IPS-18a (cell line): ENCODE data around the gene FGF4.

Experiments used
- H3K27ac ChIP-seq: one replicate; pipeline ENCODE4 v1.5.1; 2013; ENCODE audit warnings: low read length
- H3K27me3 ChIP-seq: one replicate; pipeline ENCODE4 v1.6.1; 2013; ENCODE audit warnings: mild to moderate bottlenecking, low read length; ENCODE audit not compliant: control insufficient read depth, insufficient read depth
- H3K36me3 ChIP-seq: one replicate; pipeline ENCODE4 v1.6.1; 2013; ENCODE audit warnings: low read depth, low read length; ENCODE audit not compliant: control insufficient read depth
- H3K4me1 ChIP-seq: one replicate; pipeline ENCODE4 v1.6.1; 2013; ENCODE audit warnings: low read depth, low read length; ENCODE audit not compliant: control insufficient read depth
- H3K4me3 ChIP-seq: one replicate; pipeline ENCODE4 v1.5.1; 2013; ENCODE audit warnings: low read length
- H3K9ac ChIP-seq: one replicate; pipeline ENCODE4 v1.6.1; 2013; ENCODE audit warnings: mild to moderate bottlenecking, low read length, moderate library complexity
- H3K9me3 ChIP-seq: one replicate; pipeline ENCODE4 v1.6.1; 2013; ENCODE audit warnings: low read depth, low read length; ENCODE audit not compliant: control insufficient read depth

FGF4 gene

GRCh38 chr11:69803604-69804218 lies 28.6 kb upstream of the FGF4 start:
- no peak overlapping the region for H3K9ac ChIP-seq
- H3K27ac ChIP-seq, result no peak overlapping the region
- H3K9me3 ChIP-seq, result no peaks in the 10 kb centered on the region
- H3K27me3 ChIP-seq, result peaks cover 1% of the 10 kb centered on the region
- no peak overlapping the region for H3K4me3 ChIP-seq
- no peaks in the 10 kb centered on the region for H3K36me3 ChIP-seq
- H3K4me1 ChIP-seq, result no peaks in the 10 kb centered on the region

- Histone ChIP-seq H3K36me3 (no peaks in the 10 kb centered on the region), H3K4me3 (no peak overlapping the region), H3K4me1 (no peaks in the 10 kb centered on the region), H3K27ac (no peak overlapping the region), H3K9me3 (no peaks in the 10 kb centered on the region), H3K27me3 (no peaks in the 10 kb centered on the region), H3K9ac (no peak overlapping the region)
Measured at GRCh38 chr11:69803022-69803421, 27.9 kb upstream of the FGF4 start.

- H3K27me3 ChIP-seq, result no peaks in the 10 kb centered on the region
- no peaks in the 10 kb centered on the region for H3K36me3 ChIP-seq
- H3K9me3 ChIP-seq, result no peaks in the 10 kb centered on the region
- H3K9ac ChIP-seq, result no peak overlapping the region
- no peak overlapping the region for H3K4me3 ChIP-seq
- H3K27ac ChIP-seq, result no peak overlapping the region
- no peaks in the 10 kb centered on the region for H3K4me1 ChIP-seq
Measured at GRCh38 chr11:69802590-69802989, 27.4 kb upstream of the FGF4 start.

GRCh38 chr11:69801513-69802335 lies 26.6 kb upstream of the FGF4 start:
- Histone ChIP-seq H3K4me1 (no peaks in the 10 kb centered on the region), H3K27me3 (no peaks in the 10 kb centered on the region), H3K36me3 (no peaks in the 10 kb centered on the region), H3K9ac (no peak overlapping the region), H3K4me3 (no peak overlapping the region), H3K9me3 (no peaks in the 10 kb centered on the region), H3K27ac (no peak overlapping the region)

GRCh38 chr11:69800278-69800677 lies 25.1 kb upstream of the FGF4 start:
- Histone ChIP-seq H3K4me3 (no peak overlapping the region), H3K4me1 (no peaks in the 10 kb centered on the region), H3K9me3 (no peaks in the 10 kb centered on the region), H3K27ac (no peak overlapping the region), H3K9ac (no peak overlapping the region), H3K36me3 (no peaks in the 10 kb centered on the region), H3K27me3 (no peaks in the 10 kb centered on the region)

- Histone ChIP-seq H3K27me3 (no peaks in the 10 kb centered on the region), H3K36me3 (no peaks in the 10 kb centered on the region), H3K9me3 (no peaks in the 10 kb centered on the region), H3K4me1 (no peaks in the 10 kb centered on the region), H3K4me3 (no peak overlapping the region), H3K27ac (no peak overlapping the region), H3K9ac (no peak overlapping the region)
Measured at GRCh38 chr11:69799582-69799981, 24.4 kb upstream of the FGF4 start.

- H3K4me3 ChIP-seq, result no peak overlapping the region
- H3K9ac ChIP-seq, result no peak overlapping the region
- H3K9me3 ChIP-seq, result no peaks in the 10 kb centered on the region
- H3K4me1 ChIP-seq, result no peaks in the 10 kb centered on the region
- no peak overlapping the region for H3K27ac ChIP-seq
- H3K36me3 ChIP-seq, result no peaks in the 10 kb centered on the region
- H3K27me3 ChIP-seq, result no peaks in the 10 kb centered on the region
Measured at GRCh38 chr11:69799097-69799496, 24.0 kb upstream of the FGF4 start.

GRCh38 chr11:69797737-69798528 lies 22.8 kb upstream of the FGF4 start:
- no peaks in the 10 kb centered on the region for H3K9me3 ChIP-seq
- H3K36me3 ChIP-seq, result no peaks in the 10 kb centered on the region
- no peak overlapping the region for H3K4me3 ChIP-seq
- no peak overlapping the region for H3K27ac ChIP-seq
- no peaks in the 10 kb centered on the region for H3K4me1 ChIP-seq
- no peaks in the 10 kb centered on the region for H3K27me3 ChIP-seq
- no peak overlapping the region for H3K9ac ChIP-seq

GRCh38 chr11:69797156-69797555 lies 22.0 kb upstream of the FGF4 start:
- no peak overlapping the region for H3K4me3 ChIP-seq
- H3K36me3 ChIP-seq, result no peaks in the 10 kb centered on the region
- H3K27ac ChIP-seq, result no peak overlapping the region
- no peaks in the 10 kb centered on the region for H3K4me1 ChIP-seq
- H3K9me3 ChIP-seq, result no peaks in the 10 kb centered on the region
- H3K27me3 ChIP-seq, result no peaks in the 10 kb centered on the region
- no peak overlapping the region for H3K9ac ChIP-seq

GRCh38 chr11:69796063-69796462 lies 20.9 kb upstream of the FGF4 start:
- H3K9me3 ChIP-seq, result no peaks in the 10 kb centered on the region
- no peak overlapping the region for H3K9ac ChIP-seq
- H3K4me1 ChIP-seq, result no peaks in the 10 kb centered on the region
- no peaks in the 10 kb centered on the region for H3K36me3 ChIP-seq
- no peak overlapping the region for H3K27ac ChIP-seq
- H3K27me3 ChIP-seq, result no peaks in the 10 kb centered on the region
- H3K4me3 ChIP-seq, result no peak overlapping the region

- H3K27me3 ChIP-seq, result no peaks in the 10 kb centered on the region
- no peak overlapping the region for H3K4me3 ChIP-seq
- no peak overlapping the region for H3K27ac ChIP-seq
- no peaks in the 10 kb centered on the region for H3K36me3 ChIP-seq
- H3K4me1 ChIP-seq, result no peaks in the 10 kb centered on the region
- no peaks in the 10 kb centered on the region for H3K9me3 ChIP-seq
- no peak overlapping the region for H3K9ac ChIP-seq
Measured at GRCh38 chr11:69791276-69792180, 16.4 kb upstream of the FGF4 start.
